PFSK-1 (cell line): ENCODE results near the gene ATXN2.

Experiments
- FOXP2 ChIP-seq: optimal IDR thresholded peaks from 2 replicates; pipeline ENCODE3; 2011; ENCODE audit warnings: borderline replicate concordance, control low read depth, inconsistent platforms; ENCODE audit not compliant: insufficient read depth; ENCODE audit errors: extremely low read length, extremely low read depth
- POLR2AphosphoS5 ChIP-seq: IDR thresholded peaks from 2 replicates; pipeline ENCODE4 v1.6.1; 2012; ENCODE audit warnings: low read depth, mild to moderate bottlenecking, control low read depth, low read length, moderate library complexity
- REST ChIP-seq, 2 experiments: IDR thresholded peaks; 2 replicates each; pipeline versions ENCODE4 v1.6.1 to v1.8.0; 2011 to 2012; ENCODE audit warnings: low read depth in 2 of 2, low read length in 2 of 2, control low read depth in 1 of 2, inconsistent platforms in 1 of 2, mild to moderate bottlenecking in 1 of 2, moderate library complexity in 1 of 2; ENCODE audit not compliant: insufficient read depth in 1 of 2
- SIN3A ChIP-seq: IDR thresholded peaks from 2 replicates; pipeline ENCODE4 v1.6.1; 2012; ENCODE audit warnings: mild to moderate bottlenecking, low read length, moderate library complexity, borderline replicate concordance; ENCODE audit not compliant: insufficient read depth
- TAF1 ChIP-seq: IDR thresholded peaks from 2 replicates; pipeline ENCODE4 v1.6.1; 2012; ENCODE audit warnings: low read length, control low read depth, borderline replicate concordance; ENCODE audit not compliant: insufficient read depth

ATXN2 gene

GRCh38 chr12:111428728-111429175 lies 170.4 kb downstream of the ATXN2 start:
- TF ChIP-seq TAF1 (no peak), SIN3A (no peak), POLR2AphosphoS5 (no peak), REST (IDR thresholded peaks at IDR 0.05; ENCODE audit: insufficient read depth in 1 of 2, low read depth in 2 of 2, low read length in 2 of 2) (no peak), FOXP2 (no peak)

DNA sequence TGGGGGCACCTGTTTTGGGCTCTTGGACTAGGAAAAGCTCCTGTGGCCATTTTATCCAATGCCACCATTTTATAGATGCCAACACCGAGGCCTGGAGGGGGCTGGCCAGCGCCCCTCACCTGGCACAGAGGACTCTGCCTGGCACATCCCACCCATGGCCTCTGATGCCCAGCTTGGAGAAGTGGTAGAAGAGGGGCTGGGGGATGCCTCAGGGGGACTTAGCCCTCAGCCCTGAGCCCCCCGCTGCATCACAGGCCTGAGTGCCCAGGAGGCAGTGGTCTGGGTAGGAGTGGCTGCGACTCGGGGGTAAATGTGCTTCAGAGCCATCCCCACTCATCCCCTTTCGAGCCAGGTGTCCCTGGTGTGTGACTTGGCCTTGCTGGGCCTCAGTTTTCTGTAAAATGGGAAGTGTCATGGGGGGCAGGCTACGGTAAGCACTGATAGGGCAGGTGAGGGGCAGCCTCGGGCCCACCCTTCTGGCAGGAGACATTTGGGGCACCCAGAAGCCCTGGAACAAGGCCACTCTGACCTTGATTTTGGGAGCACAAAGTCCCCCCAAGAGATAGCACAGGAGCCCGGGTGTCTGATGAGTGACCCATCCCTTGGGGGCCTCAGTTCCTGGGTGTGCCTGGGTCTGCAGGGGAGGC lies 170.9 kb downstream of the ATXN2 start:
- TF ChIP-seq REST (IDR thresholded peaks at IDR 0.05; ENCODE audit: insufficient read depth in 1 of 2, low read depth in 2 of 2, low read length in 2 of 2) = no peak
- TF ChIP-seq FOXP2 = no peak
- no peak for TF ChIP-seq POLR2AphosphoS5
- TF ChIP-seq TAF1 = no peak
- no peak for TF ChIP-seq SIN3A

DNA sequence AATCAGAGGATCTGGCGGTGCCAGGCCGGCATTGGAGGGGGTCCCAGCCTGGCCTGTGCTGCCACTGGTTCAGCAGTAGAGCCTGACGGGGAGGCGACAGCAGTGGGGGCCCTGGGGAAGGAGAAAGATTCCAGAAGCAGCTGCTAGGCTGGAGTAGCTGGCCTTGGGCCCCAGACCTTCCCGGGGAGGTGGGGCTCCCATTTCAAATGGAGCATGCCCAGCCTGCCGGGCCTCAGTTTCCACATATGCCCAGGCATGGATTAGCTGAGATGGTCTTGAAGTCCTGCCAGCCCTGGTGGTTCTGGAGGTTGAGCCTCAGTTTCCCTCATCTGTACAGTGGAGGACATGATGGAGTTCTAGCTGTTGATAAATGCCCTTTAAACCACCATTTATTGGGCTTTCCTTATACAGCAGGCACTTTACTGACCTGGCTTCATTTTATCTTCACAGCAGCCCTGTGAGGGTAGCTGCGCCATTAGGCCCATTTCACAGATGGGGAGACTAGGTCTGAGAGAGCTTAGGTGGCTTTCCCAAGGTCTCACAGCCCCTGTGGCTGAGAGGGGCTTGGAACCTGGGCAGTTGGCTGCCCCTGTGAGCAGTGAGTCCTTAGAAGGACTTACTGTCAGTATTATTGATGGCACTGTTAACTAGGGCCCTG lies 171.6 kb downstream of the ATXN2 start:
- no peak for TF ChIP-seq REST (IDR thresholded peaks at IDR 0.05; ENCODE audit: insufficient read depth in 1 of 2, low read depth in 2 of 2, low read length in 2 of 2)
- TF ChIP-seq TAF1 = no peak
- TF ChIP-seq FOXP2 = no peak
- TF ChIP-seq SIN3A = no peak
- no peak for TF ChIP-seq POLR2AphosphoS5

- TF ChIP-seq SIN3A (no peak), POLR2AphosphoS5 (no peak), TAF1 (no peak), REST (IDR thresholded peaks at IDR 0.05; ENCODE audit: insufficient read depth in 1 of 2, low read depth in 2 of 2, low read length in 2 of 2) (no peak), FOXP2 (no peak)
Observed at GRCh38 chr12:111426344-111427185, 172.6 kb downstream of the ATXN2 start.
